Measurements from ENCODE around the gene FRAS1. TPM values are rescaled to one million over a fixed set of nuclear protein-coding genes. Genes with fewer than 3 reads are reported as not detected.
"Not testable (repeated sequence)": the region's sequence is repeated elsewhere in the genome, so short reads cannot be mapped to it uniquely, and the experiment has no call there.

The FRAS1 gene
- total RNA-seq, 1 experiment from 2014 or later: 2.1 TPM

GRCh38 chr4:78543424-78544125 lies 486.5 kb downstream of the FRAS1 start:
- no peak for DNase-seq (ENCODE audit: low read depth)

- DNase-seq (ENCODE audit: low read depth): no peak
These were observed 487.6 kb downstream of the FRAS1 start for GRCh38 chr4:78544678-78545077.

- peak; percentile 47 for DNase-seq (ENCODE audit: low read depth)
These were observed 488.4 kb downstream of the FRAS1 start for GRCh38 chr4:78545275-78546246.

- not testable (repeated sequence) for DNase-seq (ENCODE audit: low read depth)
These were observed 490.8 kb downstream of the FRAS1 start for GRCh38 chr4:78547899-78548298.

GRCh38 chr4:78548889-78549288 lies 491.8 kb downstream of the FRAS1 start:
- not testable (repeated sequence) for DNase-seq (ENCODE audit: low read depth)

GRCh38 chr4:78551420-78552351 lies 494.6 kb downstream of the FRAS1 start, which contains the start of gene ANXA3:
ANXA3 (plus strand) TSS chr4:78551770; CDS start chr4:78554474, 2,704 bp downstream.
- DNase-seq (ENCODE audit: low read depth): peak; percentile 40

- peak; percentile 81 for DNase-seq (ENCODE audit: low read depth)
These were observed 495.4 kb downstream of the FRAS1 start for GRCh38 chr4:78552389-78553042.

- DNase-seq (ENCODE audit: low read depth): no peak
These were observed 495.9 kb downstream of the FRAS1 start for GRCh38 chr4:78553043-78553396.

GRCh38 chr4:78553529-78554060 lies 496.5 kb downstream of the FRAS1 start:
- no peak for DNase-seq (ENCODE audit: low read depth)

GRCh38 chr4:78556665-78557064 lies 499.5 kb downstream of the FRAS1 start:
- DNase-seq (ENCODE audit: low read depth): no peak

GRCh38 chr4:78557841-78558240 lies 500.7 kb downstream of the FRAS1 start:
- DNase-seq (ENCODE audit: low read depth): no peak

- DNase-seq (ENCODE audit: low read depth): no peak
These were observed 501.3 kb downstream of the FRAS1 start for GRCh38 chr4:78558410-78558809.

GRCh38 chr4:78560296-78560963 lies 503.3 kb downstream of the FRAS1 start:
- peak; percentile 84 for DNase-seq (ENCODE audit: low read depth)

- no peak for DNase-seq (ENCODE audit: low read depth)
These were observed 504.6 kb downstream of the FRAS1 start for GRCh38 chr4:78561677-78562076.

GRCh38 chr4:78562687-78563086 lies 505.6 kb downstream of the FRAS1 start:
- DNase-seq (ENCODE audit: low read depth): no peak

- peak; percentile 78 for DNase-seq (ENCODE audit: low read depth)
These were observed 508.8 kb downstream of the FRAS1 start for GRCh38 chr4:78565971-78566372.

GRCh38 chr4:78566834-78567499 lies 509.8 kb downstream of the FRAS1 start:
- DNase-seq (ENCODE audit: low read depth): no peak

GRCh38 chr4:78567500-78568060 lies 510.5 kb downstream of the FRAS1 start:
- no peak for DNase-seq (ENCODE audit: low read depth)
